WTC11 (cell line): ENCODE results near the gene EYS.

Experiments used
- TF ChIP-seq, protein P1 (sequence below): sonication (generic); formaldehyde crosslinking; IDR thresholded peaks from 2 replicates; pipeline ENCODE4 v1.8.1; 2023; ENCODE audit warnings: mild to moderate bottlenecking, missing genetic modification reagents
- TF ChIP-seq, protein P2 (sequence below): fragments of 200-600 bp; IDR thresholded peaks from 2 replicates; pipeline ENCODE4 v1.8.0; 2022; ENCODE audit warnings: antibody characterized with exemption
- TF ChIP-seq, protein P3 (sequence below): sonication (generic); formaldehyde crosslinking; IDR thresholded peaks from 2 replicates; pipeline ENCODE4 v1.8.0; 2022; ENCODE audit warnings: mild to moderate bottlenecking, missing genetic modification reagents

DNA sequence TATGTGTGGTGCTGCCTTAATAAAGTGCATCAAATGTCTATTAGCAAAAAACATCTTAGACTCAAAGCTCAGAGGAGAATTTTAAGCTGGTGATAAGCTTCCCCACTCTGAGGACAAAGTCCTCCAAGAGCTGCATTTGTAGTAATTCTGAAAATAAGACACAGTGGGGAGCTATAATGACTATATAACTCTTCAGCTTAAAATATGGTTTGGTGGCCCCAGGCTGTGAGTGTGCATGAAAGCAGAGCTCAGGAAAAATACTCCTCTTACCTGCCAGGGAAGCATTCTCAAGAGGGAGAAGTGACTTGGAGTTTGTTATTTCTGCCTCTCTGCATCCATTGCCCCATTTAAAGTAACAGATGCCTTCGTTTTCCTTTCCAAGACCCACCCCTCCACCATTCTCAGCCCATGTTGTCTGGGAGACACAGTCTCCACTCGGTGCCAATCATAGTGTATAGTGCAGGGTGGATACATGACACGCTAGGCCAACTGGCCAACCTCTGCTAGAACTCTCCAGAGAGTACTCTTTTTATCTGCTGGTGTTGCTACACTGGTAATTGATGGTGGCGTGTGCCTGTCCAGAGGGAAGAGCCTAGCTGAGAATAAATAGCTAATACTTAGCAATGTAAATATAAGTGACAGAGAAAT lies 1842.2 kb downstream of the EYS start:
- TF ChIP-seq, protein P1, sequence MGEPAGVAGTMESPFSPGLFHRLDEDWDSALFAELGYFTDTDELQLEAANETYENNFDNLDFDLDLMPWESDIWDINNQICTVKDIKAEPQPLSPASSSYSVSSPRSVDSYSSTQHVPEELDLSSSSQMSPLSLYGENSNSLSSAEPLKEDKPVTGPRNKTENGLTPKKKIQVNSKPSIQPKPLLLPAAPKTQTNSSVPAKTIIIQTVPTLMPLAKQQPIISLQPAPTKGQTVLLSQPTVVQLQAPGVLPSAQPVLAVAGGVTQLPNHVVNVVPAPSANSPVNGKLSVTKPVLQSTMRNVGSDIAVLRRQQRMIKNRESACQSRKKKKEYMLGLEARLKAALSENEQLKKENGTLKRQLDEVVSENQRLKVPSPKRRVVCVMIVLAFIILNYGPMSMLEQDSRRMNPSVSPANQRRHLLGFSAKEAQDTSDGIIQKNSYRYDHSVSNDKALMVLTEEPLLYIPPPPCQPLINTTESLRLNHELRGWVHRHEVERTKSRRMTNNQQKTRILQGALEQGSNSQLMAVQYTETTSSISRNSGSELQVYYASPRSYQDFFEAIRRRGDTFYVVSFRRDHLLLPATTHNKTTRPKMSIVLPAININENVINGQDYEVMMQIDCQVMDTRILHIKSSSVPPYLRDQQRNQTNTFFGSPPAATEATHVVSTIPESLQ (CRISPR knock-in tag), result no peak
- TF ChIP-seq, protein P2, sequence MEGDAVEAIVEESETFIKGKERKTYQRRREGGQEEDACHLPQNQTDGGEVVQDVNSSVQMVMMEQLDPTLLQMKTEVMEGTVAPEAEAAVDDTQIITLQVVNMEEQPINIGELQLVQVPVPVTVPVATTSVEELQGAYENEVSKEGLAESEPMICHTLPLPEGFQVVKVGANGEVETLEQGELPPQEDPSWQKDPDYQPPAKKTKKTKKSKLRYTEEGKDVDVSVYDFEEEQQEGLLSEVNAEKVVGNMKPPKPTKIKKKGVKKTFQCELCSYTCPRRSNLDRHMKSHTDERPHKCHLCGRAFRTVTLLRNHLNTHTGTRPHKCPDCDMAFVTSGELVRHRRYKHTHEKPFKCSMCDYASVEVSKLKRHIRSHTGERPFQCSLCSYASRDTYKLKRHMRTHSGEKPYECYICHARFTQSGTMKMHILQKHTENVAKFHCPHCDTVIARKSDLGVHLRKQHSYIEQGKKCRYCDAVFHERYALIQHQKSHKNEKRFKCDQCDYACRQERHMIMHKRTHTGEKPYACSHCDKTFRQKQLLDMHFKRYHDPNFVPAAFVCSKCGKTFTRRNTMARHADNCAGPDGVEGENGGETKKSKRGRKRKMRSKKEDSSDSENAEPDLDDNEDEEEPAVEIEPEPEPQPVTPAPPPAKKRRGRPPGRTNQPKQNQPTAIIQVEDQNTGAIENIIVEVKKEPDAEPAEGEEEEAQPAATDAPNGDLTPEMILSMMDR, result no peak
- TF ChIP-seq, protein P3, sequence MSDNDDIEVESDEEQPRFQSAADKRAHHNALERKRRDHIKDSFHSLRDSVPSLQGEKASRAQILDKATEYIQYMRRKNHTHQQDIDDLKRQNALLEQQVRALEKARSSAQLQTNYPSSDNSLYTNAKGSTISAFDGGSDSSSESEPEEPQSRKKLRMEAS (CRISPR knock-in tag), result no peak
